ENCODE data around the gene USE1. TPM values are rescaled to one million over a fixed set of nuclear protein-coding genes. Genes with fewer than 3 reads are reported as not detected.

The USE1 gene
- total RNA-seq, 1 experiment from 2014 or later: 47.9 TPM

DNA sequence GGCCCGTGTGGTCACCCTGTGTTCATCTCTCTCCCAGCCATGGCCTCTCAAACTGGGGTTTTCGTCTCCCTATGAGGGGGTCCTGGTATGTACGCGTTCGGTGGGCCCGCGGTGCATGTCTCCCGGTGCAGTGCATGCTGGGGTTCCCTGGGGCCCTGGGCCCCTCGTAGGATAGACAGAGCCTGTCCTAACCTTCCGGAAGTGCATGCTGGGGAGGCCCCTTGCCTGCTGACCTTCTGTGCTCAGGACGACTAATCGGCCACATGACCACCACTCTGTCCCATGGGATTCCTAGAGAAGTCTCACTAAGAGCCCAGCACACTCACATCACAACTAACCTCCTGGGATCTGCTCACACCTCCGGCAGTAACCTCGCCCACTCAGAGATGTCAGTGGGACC, 4.9 kb upstream of the USE1 start:
- peaks cover 4% of the 10 kb centered on the region for H3K4me1 Mint-ChIP-seq (ENCODE audit: insufficient read depth, unreplicated experiment)
- DNase-seq (ENCODE audit: unreplicated experiment): no peak
- POLR2A ChIA-PET: interaction anchor here (1.0 kb wide), 1 partner anchor 10 kb away, joined by 3 read pairs; no protein-coding TSS in a partner anchor
- no peak overlapping the region for H3K27ac Mint-ChIP-seq (ENCODE audit: low read depth, unreplicated experiment)
- H3K9me3 Mint-ChIP-seq (ENCODE audit: unreplicated experiment): no peaks in the 10 kb centered on the region
- peaks cover 29% of the 10 kb centered on the region for H3K36me3 Mint-ChIP-seq (ENCODE audit: insufficient read depth, unreplicated experiment)
- CTCF ChIA-PET: interaction anchor here (0.5 kb wide), 1 partner anchor 144 kb away, joined by 5 read pairs; no protein-coding TSS in a partner anchor
- H3K4me3 Mint-ChIP-seq (ENCODE audit: unreplicated experiment): no peak overlapping the region
- intact Hi-C loops (cut with micrococcal nuclease): no loop called here
- H3K27me3 Mint-ChIP-seq (ENCODE audit: insufficient read depth, unreplicated experiment): no peaks in the 10 kb centered on the region
- no TSS peak for BruUV-seq (replicated peaks)
- no peak for TF ChIP-seq CTCF (IDR thresholded peaks at IDR 0.05; ENCODE audit: unreplicated experiment)

- BruUV-seq (replicated peaks): no TSS peak
- no peak overlapping the region for H3K27ac Mint-ChIP-seq (ENCODE audit: low read depth, unreplicated experiment)
- H3K4me3 Mint-ChIP-seq (ENCODE audit: unreplicated experiment): no peak overlapping the region
- CTCF ChIA-PET: no interaction called here
- intact Hi-C loops (cut with micrococcal nuclease): no loop called here
- H3K27me3 Mint-ChIP-seq (ENCODE audit: insufficient read depth, unreplicated experiment): no peaks in the 10 kb centered on the region
- peaks cover 4% of the 10 kb centered on the region for H3K4me1 Mint-ChIP-seq (ENCODE audit: insufficient read depth, unreplicated experiment)
- DNase-seq (ENCODE audit: unreplicated experiment): no peak
- peaks cover 33% of the 10 kb centered on the region for H3K36me3 Mint-ChIP-seq (ENCODE audit: insufficient read depth, unreplicated experiment)
- POLR2A ChIA-PET: no interaction called here
- no peak for TF ChIP-seq CTCF (IDR thresholded peaks at IDR 0.05; ENCODE audit: unreplicated experiment)
- no peaks in the 10 kb centered on the region for H3K9me3 Mint-ChIP-seq (ENCODE audit: unreplicated experiment)
Measured at GRCh38 chr19:17211547-17212446, 3.4 kb upstream of the USE1 start.

- CTCF ChIA-PET: no interaction called here
- H3K4me1 Mint-ChIP-seq (ENCODE audit: insufficient read depth, unreplicated experiment): peaks cover 4% of the 10 kb centered on the region
Measured at GRCh38 chr19:17213334-17213733, 1.8 kb upstream of the USE1 start.

More at GRCh38 chr19:17213334-17213733, 1.8 kb upstream of the USE1 start:
- no peak for DNase-seq (ENCODE audit: unreplicated experiment)
- Mint-ChIP-seq H3K36me3 (ENCODE audit: insufficient read depth, unreplicated experiment) (peaks cover 45% of the 10 kb centered on the region), H3K4me3 (ENCODE audit: unreplicated experiment) (no peak overlapping the region), H3K9me3 (ENCODE audit: unreplicated experiment) (no peaks in the 10 kb centered on the region), H3K27ac (ENCODE audit: low read depth, unreplicated experiment) (no peak overlapping the region), H3K27me3 (ENCODE audit: insufficient read depth, unreplicated experiment) (no peaks in the 10 kb centered on the region)
- POLR2A ChIA-PET: interaction anchor here (0.6 kb wide), 1 partner anchor 105 kb away, joined by 3 read pairs; no protein-coding TSS in a partner anchor
- BruUV-seq (replicated peaks): no TSS peak
- intact Hi-C loops (cut with micrococcal nuclease): no loop called here
- no peak for TF ChIP-seq CTCF (IDR thresholded peaks at IDR 0.05; ENCODE audit: unreplicated experiment)
